ENCODE measurements around the gene FITM2.

DNA sequence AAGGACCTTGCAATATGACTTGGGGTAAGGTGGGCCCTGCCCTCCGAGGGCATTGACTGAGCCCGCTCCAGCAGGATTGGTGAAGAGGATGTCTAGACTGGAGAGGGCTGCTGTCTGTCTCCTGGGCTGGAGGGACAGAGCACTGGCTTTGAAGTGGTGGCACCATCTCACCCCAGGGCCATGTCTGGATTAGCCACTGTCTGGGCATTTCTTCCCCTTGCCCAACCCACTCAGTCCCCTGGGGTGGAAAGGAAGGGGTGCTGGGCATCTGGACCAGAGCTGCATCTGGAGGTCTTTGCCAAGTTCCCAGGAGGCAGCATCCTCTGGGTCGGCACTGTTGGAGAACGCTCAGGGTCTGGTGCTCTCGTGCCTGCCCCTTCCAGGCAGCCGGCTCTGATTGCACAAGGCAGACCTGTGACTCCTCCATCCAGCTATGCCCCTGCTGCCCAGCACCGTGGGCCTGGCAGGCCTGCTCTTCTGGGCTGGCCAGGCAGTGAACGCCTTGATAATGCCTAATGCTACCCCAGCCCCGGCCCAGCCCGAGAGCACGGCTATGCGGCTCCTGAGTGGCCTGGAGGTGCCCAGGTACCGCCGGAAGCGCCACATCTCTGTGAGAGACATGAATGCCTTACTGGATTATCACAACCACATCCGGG, 25.9 kb upstream of the FITM2 start, which contains the start of gene R3HDML:
- TF ChIP-seq, protein P1, sequence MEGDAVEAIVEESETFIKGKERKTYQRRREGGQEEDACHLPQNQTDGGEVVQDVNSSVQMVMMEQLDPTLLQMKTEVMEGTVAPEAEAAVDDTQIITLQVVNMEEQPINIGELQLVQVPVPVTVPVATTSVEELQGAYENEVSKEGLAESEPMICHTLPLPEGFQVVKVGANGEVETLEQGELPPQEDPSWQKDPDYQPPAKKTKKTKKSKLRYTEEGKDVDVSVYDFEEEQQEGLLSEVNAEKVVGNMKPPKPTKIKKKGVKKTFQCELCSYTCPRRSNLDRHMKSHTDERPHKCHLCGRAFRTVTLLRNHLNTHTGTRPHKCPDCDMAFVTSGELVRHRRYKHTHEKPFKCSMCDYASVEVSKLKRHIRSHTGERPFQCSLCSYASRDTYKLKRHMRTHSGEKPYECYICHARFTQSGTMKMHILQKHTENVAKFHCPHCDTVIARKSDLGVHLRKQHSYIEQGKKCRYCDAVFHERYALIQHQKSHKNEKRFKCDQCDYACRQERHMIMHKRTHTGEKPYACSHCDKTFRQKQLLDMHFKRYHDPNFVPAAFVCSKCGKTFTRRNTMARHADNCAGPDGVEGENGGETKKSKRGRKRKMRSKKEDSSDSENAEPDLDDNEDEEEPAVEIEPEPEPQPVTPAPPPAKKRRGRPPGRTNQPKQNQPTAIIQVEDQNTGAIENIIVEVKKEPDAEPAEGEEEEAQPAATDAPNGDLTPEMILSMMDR (IDR thresholded peaks at IDR 0.05): no peak
- no peak for TF ChIP-seq POLR2A (IDR thresholded peaks at IDR 0.05)

Data from thyroid gland (tissue), 4 donors.